ENCODE results near the gene HNRNPL. TPM values are rescaled to one million over a fixed set of nuclear protein-coding genes. Genes with fewer than 3 reads are reported as not detected.
"Not testable (repeated sequence)": the region's sequence is repeated elsewhere in the genome, so short reads cannot be mapped to it uniquely, and the experiment has no call there.

The HNRNPL gene
- total RNA-seq, 1 donor from 2014 or later: 443 TPM

GRCh38 chr19:38875656-38876395 is 26.0 kb upstream of the HNRNPL start:
- no peak overlapping the region for H3K27ac Mint-ChIP-seq
- peaks cover 2% of the 10 kb centered on the region for H3K36me3 Mint-ChIP-seq
- H3K4me1 Mint-ChIP-seq: peaks cover 8% of the 10 kb centered on the region
- no peaks in the 10 kb centered on the region for H3K9me3 Mint-ChIP-seq
- TF ChIP-seq, protein P1, sequence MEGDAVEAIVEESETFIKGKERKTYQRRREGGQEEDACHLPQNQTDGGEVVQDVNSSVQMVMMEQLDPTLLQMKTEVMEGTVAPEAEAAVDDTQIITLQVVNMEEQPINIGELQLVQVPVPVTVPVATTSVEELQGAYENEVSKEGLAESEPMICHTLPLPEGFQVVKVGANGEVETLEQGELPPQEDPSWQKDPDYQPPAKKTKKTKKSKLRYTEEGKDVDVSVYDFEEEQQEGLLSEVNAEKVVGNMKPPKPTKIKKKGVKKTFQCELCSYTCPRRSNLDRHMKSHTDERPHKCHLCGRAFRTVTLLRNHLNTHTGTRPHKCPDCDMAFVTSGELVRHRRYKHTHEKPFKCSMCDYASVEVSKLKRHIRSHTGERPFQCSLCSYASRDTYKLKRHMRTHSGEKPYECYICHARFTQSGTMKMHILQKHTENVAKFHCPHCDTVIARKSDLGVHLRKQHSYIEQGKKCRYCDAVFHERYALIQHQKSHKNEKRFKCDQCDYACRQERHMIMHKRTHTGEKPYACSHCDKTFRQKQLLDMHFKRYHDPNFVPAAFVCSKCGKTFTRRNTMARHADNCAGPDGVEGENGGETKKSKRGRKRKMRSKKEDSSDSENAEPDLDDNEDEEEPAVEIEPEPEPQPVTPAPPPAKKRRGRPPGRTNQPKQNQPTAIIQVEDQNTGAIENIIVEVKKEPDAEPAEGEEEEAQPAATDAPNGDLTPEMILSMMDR (IDR thresholded peaks at IDR 0.05; ENCODE audit: unreplicated experiment): no peak
- no peak for DNase-seq (ENCODE audit: low spot score in 2 of 2, unreplicated experiment in 2 of 2)
- no peaks in the 10 kb centered on the region for H3K27me3 Mint-ChIP-seq (ENCODE audit: low read depth)
- H3K4me3 Mint-ChIP-seq: no peak overlapping the region

DNA sequence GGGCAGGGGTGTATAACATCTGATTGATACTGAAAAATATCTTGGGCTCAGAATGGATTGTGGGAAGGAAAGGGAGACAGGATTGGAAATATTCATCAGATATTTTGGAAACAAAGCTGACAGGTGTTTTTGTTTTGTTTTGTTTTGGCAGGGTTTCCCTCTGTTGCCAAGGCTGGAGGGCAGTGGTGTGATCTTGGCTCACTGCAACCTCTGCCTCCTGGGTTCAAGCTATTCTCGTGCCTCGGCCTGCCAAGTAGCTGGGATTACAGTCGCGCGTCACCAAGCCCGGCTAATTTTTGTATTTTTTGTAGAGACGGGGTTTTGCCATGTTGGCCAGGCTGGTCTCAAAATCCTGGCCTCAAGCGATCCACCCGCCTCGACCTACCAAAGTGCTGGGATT is 23.6 kb upstream of the HNRNPL start:
- H3K36me3 Mint-ChIP-seq; DNase-seq (ENCODE audit: low spot score in 2 of 2, unreplicated experiment in 2 of 2); H3K9me3 Mint-ChIP-seq; H3K4me3 Mint-ChIP-seq; H3K27ac Mint-ChIP-seq: not testable (repeated sequence)
- peaks cover 14% of the 10 kb centered on the region for H3K4me1 Mint-ChIP-seq
- peaks cover 16% of the 10 kb centered on the region for H3K27me3 Mint-ChIP-seq (ENCODE audit: low read depth)

GRCh38 chr19:38870612-38871011 is 20.8 kb upstream of the HNRNPL start:
- Mint-ChIP-seq H3K4me3 (peak overlapping the region; percentile 47), H3K36me3 (no peaks in the 10 kb centered on the region), H3K27ac (no peak overlapping the region), H3K27me3 (ENCODE audit: low read depth) (peaks cover 24% of the 10 kb centered on the region), H3K9me3 (no peaks in the 10 kb centered on the region), H3K4me1 (peaks cover 6% of the 10 kb centered on the region)
- TF ChIP-seq, protein P1 (IDR thresholded peaks at IDR 0.05; ENCODE audit: unreplicated experiment): no peak
- DNase-seq (ENCODE audit: low spot score in 2 of 2, unreplicated experiment in 2 of 2): no peak

DNA sequence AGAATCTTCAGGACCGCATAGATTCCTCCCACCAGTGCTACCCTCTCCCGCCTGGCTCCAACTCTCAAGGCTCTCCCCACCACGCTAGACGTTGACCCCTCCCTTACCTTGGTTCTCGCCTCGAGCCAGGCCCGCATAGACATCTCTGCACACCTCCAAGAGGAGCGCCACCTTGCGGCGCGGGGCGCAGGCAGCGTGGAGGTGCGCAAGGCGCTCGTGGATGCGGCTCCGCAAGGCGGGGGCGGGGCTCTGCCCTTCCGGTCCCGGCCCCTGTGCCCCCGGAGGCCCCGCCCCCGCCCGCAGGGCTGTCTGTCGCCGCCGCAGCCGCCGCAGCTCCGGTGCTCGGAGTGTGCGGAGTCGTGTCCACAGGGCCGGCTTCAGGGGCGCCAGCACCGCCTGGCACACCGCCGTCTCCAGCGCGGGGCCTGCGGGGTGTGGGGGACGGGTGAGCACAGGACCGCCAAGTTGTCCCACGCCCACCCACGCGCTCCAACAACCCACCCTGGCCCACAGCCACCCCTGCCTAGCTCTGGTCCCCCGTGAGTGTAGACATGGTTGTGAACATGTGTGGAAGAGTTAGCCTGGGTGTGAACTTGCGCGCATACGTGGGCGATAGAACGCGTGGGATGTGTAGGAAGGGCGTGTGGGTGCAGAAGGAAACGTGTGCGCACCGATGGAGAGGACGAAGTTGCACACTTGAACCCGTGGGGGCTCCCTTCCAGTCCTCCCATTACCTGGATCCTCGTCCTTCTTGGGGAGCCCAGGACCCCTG is 20.2 kb upstream of the HNRNPL start:
- Mint-ChIP-seq H3K27me3 (ENCODE audit: low read depth) (peaks cover 29% of the 10 kb centered on the region), H3K4me1 (peaks cover 6% of the 10 kb centered on the region), H3K9me3 (no peaks in the 10 kb centered on the region), H3K27ac (no peak overlapping the region), H3K36me3 (no peaks in the 10 kb centered on the region), H3K4me3 (peak overlapping the region; percentile 62)
- DNase-seq (ENCODE audit: low spot score in 2 of 2, unreplicated experiment in 2 of 2): peak; percentile 44 to 75
- TF ChIP-seq, protein P1 (IDR thresholded peaks at IDR 0.05; ENCODE audit: unreplicated experiment): peak; percentile 69

GRCh38 chr19:38869160-38869835 is 19.5 kb upstream of the HNRNPL start:
- Mint-ChIP-seq H3K27ac (no peak overlapping the region), H3K4me1 (peaks cover 6% of the 10 kb centered on the region), H3K27me3 (ENCODE audit: low read depth) (peaks cover 37% of the 10 kb centered on the region)

More at GRCh38 chr19:38869160-38869835, 19.5 kb upstream of the HNRNPL start:
- no peaks in the 10 kb centered on the region for H3K36me3 Mint-ChIP-seq
- TF ChIP-seq, protein P1 (IDR thresholded peaks at IDR 0.05; ENCODE audit: unreplicated experiment): no peak
- peak overlapping the region; percentile 62 for H3K4me3 Mint-ChIP-seq
- H3K9me3 Mint-ChIP-seq: no peaks in the 10 kb centered on the region
- DNase-seq (ENCODE audit: low spot score in 2 of 2, unreplicated experiment in 2 of 2): no peak

Measured in mesothelial cell of epicardium (in vitro differentiated cells).